ENCODE measurements around the gene MYO7A. TPM values are rescaled to one million over a fixed set of nuclear protein-coding genes. Genes with fewer than 3 reads are reported as not detected.

The MYO7A gene
- total RNA-seq, 1 donor: 0.43 TPM

- no peak overlapping the region for H3K4me3 ChIP-seq (ENCODE audit: low read depth, low read length)
- DNase-seq (ENCODE audit: low read depth): no peak
- TF ChIP-seq, protein P1, sequence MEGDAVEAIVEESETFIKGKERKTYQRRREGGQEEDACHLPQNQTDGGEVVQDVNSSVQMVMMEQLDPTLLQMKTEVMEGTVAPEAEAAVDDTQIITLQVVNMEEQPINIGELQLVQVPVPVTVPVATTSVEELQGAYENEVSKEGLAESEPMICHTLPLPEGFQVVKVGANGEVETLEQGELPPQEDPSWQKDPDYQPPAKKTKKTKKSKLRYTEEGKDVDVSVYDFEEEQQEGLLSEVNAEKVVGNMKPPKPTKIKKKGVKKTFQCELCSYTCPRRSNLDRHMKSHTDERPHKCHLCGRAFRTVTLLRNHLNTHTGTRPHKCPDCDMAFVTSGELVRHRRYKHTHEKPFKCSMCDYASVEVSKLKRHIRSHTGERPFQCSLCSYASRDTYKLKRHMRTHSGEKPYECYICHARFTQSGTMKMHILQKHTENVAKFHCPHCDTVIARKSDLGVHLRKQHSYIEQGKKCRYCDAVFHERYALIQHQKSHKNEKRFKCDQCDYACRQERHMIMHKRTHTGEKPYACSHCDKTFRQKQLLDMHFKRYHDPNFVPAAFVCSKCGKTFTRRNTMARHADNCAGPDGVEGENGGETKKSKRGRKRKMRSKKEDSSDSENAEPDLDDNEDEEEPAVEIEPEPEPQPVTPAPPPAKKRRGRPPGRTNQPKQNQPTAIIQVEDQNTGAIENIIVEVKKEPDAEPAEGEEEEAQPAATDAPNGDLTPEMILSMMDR (IDR thresholded peaks at IDR 0.05; ENCODE audit: insufficient read depth, low read depth, low read length): no peak
Measured at GRCh38 chr11:77083566-77084245, 44.3 kb upstream of the MYO7A start.

DNA sequence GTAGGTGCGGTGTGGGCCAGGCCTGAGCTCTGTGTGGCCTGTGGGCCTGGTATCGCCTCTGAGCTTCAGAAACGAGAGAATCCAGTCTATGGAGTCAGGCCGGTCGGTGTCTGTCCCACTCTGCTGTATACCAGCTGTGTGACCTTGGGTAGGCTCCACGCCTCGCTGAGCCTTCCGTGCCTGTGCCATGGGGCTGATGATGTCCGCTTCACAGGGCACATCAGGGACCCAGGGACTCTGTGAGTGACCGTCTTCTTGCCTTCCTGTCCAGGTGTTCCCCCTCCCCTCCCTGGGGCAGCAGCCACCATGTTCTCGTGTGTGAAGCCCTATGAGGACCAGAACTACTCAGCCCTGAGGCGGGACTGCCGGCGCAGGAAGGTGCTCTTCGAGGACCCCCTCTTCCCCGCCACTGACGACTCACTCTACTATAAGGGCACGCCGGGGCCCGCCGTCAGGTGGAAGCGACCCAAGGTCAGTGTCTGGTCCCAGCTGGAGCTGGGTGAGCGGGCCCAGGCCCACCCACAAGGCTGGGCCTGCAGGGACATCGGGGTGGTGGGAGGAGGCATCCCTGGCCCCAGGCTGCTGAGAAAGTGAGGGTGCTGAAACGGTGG is 43.4 kb upstream of the MYO7A start:
- DNase-seq (ENCODE audit: low read depth): no peak
- no peak overlapping the region for H3K4me3 ChIP-seq (ENCODE audit: low read depth, low read length)
- TF ChIP-seq, protein P1 (IDR thresholded peaks at IDR 0.05; ENCODE audit: insufficient read depth, low read depth, low read length): no peak

DNA sequence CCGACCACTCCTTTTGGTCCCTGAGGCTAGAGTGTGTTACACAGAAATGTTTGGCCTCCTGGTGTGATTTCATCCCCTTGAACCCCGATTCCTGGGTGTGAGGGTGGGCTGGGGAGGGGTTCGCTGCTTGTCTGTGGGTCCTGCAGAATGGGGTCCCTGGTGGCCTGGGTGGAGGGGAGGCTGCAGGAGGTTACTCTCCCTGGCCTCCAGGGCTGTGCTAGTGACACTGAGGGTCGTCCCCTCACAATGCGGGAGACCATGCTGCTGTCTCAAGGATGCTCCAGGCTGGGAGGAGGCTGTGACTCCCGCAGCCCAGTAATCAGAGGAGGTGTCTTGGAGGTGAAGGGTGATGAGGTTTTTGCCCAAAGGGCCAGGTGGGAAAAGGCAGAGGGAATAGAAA is 42.4 kb upstream of the MYO7A start:
- TF ChIP-seq, protein P1 (IDR thresholded peaks at IDR 0.05; ENCODE audit: insufficient read depth, low read depth, low read length): no peak
- no peak for DNase-seq (ENCODE audit: low read depth)
- no peak overlapping the region for H3K4me3 ChIP-seq (ENCODE audit: low read depth, low read length)

- TF ChIP-seq, protein P1 (IDR thresholded peaks at IDR 0.05; ENCODE audit: insufficient read depth, low read depth, low read length): no peak
- no peak overlapping the region for H3K4me3 ChIP-seq (ENCODE audit: low read depth, low read length)
- DNase-seq (ENCODE audit: low read depth): no peak
Measured at GRCh38 chr11:77086521-77087472, 41.2 kb upstream of the MYO7A start.

- no peak overlapping the region for H3K4me3 ChIP-seq (ENCODE audit: low read depth, low read length)
- TF ChIP-seq, protein P1 (IDR thresholded peaks at IDR 0.05; ENCODE audit: insufficient read depth, low read depth, low read length): no peak
- no peak for DNase-seq (ENCODE audit: low read depth)
Measured at GRCh38 chr11:77087723-77088225, 40.3 kb upstream of the MYO7A start.

GRCh38 chr11:77088236-77089003 is 39.6 kb upstream of the MYO7A start:
- TF ChIP-seq, protein P1 (IDR thresholded peaks at IDR 0.05; ENCODE audit: insufficient read depth, low read depth, low read length): no peak
- no peak for DNase-seq (ENCODE audit: low read depth)
- H3K4me3 ChIP-seq (ENCODE audit: low read depth, low read length): no peak overlapping the region
